Activated naive CD4-positive, alpha-beta T cell (primary cell): Measurements from ENCODE around the gene ARVCF.

Source experiments
- DNase-seq, 4 experiments: peaks; one replicate each; lab custom pipeline; 2025; lab: John Stamatoyannopoulos, UW

The ARVCF gene

GRCh38 chr22:20016734-20017621 is at the start of gene ARVCF:
TSS of gene ARVCF (minus strand) at chr22:20016823. CDS start at chr22:19990794, 26,029 bp downstream.
- DNase-seq = peak; percentile 86 to 91 (median 88)

DNA sequence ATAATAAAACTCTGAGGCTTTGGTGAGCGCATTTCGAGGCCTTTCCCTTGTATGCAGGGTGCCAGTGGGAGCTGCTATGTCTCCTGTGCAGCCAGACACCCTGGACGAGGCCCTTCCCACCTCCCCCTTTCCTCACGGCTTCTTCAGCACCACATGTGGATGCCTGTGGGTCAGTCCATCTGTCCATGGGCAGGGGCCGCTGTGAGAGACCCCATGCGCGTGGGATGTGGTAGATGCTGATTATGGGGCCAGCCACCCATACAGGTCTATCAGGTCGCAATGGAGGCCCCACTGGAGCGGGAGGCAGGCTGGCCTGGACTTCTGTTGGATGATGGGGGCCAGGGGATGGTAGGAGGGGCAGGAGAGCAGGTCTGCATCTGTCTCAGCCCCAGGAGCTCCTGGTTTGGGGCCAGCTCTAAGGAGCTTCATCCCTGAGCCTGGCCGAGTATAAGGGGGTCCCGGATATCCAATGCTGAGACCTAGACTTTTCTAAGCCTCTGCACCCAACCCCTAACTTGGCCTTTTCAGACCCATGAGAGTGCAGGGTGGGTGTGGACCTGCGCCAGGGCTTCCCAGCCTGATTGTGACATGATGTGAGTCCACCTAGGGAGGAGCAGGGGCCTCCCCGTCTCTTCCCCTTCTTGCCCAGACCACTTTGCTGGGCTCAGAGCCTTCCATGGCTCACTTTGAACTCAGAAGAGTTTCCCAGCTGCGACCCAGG is 49.4 kb upstream of the ARVCF start:
- no peak for DNase-seq

DNA sequence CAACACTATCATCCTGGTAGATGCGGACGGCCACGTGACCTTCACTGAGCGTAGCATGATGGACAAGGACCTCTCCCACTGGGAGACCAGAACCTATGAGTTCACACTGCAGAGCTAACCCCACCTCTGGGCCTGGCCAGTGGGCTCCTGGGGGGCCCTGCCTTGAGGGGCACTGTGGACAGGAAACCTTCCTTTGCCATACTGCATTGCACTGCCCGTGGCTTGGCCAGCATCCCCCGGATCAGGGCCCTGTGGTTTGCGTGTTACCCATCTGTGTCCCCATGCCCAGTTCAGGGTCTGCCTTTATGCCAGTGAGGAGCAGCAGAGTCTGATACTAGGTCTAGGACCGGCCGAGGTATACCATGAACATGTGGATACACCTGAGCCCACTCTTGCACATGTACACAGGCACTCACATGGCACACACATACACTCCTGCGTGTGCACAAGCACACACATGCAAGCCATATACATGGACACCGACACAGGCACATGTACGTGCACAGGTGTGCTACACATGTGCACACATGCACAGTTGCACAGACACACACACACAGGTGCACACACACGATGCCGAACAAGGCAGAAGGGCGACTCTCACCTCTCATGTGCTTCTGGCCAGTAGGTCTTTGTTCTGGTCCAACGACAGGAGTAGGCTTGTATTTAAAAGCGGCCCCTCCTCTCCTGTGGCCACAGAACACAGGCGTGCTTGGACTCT is 48.1 kb upstream of the ARVCF start:
- no peak for DNase-seq

DNA sequence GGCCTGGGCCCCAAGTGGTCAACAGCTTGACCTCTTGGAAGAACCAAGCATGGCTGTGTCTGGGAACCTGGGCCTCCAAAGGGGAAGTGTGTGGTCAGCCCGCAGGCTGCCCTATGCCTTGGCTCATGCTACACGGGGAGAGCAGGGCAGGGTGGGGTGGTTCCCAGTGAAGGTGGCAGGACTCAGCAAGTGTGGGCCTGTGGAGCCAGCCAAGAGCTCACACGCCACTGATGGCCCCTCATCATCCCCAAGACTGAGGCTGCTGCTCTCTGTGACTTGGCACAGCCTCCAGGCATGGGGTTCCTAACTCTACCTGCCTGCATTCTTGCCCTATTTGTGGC is 47.5 kb upstream of the ARVCF start:
- DNase-seq = no peak

DNA sequence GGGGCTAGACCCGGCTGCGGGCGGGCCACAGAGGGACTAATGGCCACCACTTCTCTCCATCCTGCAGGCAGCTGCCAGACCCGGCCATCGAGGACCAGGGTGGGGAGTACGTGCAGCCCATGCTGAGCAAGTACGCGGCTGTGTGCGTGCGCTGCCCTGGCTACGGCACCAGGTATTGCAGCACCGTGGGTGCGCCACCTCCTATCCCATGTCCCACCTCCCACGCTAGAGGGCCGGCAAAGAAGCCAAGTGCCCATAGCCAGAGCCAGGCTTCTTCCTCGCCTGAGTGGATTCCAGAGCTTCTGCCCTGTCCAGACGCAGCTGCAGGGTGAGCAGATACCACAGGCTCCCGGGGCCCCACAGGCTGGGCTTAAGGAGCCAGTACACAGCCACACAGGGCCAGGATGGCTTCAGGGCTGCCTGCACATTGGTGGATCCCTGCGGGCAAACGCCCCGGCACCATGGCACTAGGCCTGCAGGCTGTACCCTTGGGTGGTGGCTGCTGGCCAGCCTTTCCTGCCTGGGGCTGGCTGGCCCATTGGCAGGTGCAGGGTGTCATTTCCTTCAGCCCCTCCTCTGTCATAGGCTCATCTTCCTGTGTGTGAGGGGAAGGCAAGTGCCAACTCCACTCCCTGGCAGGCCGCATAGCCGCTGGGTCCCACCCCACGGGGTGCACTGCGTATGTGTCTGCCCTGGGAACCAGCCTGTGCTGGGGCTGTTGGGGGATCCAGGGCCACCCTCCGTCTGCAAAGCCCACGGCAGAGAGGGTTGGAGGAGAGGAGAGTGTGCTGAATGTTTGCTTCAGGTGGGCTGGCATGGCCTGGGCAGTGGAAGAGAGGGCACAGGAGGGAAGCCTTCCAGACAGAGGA is 46.9 kb upstream of the ARVCF start:
- no peak for DNase-seq

- no peak for DNase-seq
Measured at GRCh38 chr22:20062766-20063083, 46.1 kb upstream of the ARVCF start.

GRCh38 chr22:20062043-20062765 is 45.6 kb upstream of the ARVCF start:
- DNase-seq = no peak

- DNase-seq = no peak
Measured at GRCh38 chr22:20061481-20061861, 44.8 kb upstream of the ARVCF start.

DNA sequence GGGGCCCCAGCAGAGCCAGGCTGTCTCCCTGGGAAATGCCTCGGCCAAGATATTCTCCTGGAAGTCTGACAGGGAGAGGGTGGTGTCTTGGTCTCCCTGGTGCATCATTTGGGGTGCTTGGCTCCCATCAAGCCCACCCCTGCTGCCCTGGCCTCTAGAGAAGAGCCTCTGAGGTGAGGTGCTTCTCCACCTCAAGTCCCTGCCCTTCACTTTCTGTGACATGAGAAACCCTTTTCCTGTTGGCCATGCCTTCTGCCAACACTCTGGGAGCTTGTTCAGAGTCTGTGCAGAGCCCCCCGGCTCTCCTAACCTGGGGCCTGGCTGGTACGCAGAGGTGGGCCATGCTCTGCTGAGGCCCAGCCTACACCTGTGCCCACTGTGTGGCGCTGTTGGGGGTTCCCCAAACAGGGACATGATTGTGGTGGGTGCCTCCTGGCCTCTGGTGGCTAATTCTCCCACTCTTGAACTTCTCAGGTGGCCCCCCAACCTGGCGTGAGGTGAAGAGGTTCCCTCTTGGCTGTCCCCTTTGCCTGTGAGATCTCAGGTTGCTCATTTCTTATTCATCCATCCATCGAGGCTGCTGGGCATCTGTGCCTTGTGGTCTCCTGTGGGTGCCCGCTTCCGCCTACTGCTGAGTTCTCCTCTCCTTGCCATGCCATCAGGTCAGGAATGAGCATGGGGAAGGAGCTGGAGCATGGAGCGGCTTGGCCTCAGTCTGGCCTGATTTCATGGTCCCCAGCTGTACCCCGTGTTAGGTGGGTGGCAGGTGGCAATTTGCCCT is 44.3 kb upstream of the ARVCF start:
- DNase-seq = no peak

GRCh38 chr22:20058989-20059770 is 42.6 kb upstream of the ARVCF start:
- DNase-seq = no peak

DNA sequence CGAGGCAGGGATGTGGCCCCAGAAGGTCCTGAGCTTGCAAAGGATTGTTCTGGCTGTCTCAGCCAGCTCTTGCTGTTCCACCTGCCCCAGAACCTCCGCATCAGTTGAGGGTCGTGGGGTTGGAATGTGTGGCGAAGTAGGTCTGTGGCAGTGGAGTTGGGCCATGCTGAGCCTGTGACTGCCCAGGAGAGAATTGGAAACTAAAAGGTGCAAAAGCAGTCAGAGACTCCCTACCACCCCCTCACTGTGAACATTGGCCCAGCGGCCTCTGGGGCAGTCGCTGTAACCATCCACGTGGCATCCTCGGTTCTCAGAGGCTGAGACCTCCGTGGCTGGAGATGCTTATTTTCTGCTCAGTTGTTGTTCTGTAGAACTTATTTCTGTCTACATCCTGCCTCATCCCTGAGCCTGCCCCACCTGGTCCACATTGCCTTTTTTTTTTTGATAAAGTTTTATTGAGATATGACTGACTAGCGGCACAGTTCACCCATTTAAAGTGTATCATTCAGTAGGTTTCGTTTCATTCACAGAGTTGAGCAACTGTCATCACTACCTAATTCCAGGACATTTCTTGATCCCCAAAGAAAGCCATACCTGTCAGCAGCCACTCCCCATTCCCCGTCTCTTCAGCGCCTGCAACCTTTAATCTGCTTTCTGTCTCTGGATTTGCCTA is 41.1 kb upstream of the ARVCF start:
- no peak for DNase-seq

- DNase-seq = no peak
Measured at GRCh38 chr22:20056696-20057386, 40.2 kb upstream of the ARVCF start.

- DNase-seq = no peak
Measured at GRCh38 chr22:20056161-20056560, 39.5 kb upstream of the ARVCF start.

GRCh38 chr22:20055654-20056053 is 39.0 kb upstream of the ARVCF start:
- DNase-seq = no peak

DNA sequence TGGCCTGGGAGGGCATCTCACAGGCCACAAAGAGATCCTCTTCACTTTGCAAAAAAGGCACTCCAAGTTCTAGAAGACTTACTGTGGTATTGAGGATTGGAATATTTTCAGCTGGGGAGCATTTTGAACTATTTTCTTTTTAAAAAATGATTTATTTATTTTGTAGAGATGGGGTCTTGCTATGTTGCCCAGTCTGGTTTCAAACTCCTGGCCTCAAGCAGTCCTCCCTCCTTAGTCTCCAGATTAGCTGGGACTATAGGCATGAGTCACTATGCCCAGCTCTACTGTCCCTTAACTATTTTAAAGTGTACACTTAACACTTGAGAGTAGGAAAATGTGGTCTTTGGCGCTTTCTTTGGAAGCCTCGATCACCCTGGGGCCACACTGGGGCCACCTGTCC is 38.5 kb upstream of the ARVCF start:
- no peak for DNase-seq

GRCh38 chr22:20054485-20054884 is 37.9 kb upstream of the ARVCF start:
- DNase-seq = no peak

DNA sequence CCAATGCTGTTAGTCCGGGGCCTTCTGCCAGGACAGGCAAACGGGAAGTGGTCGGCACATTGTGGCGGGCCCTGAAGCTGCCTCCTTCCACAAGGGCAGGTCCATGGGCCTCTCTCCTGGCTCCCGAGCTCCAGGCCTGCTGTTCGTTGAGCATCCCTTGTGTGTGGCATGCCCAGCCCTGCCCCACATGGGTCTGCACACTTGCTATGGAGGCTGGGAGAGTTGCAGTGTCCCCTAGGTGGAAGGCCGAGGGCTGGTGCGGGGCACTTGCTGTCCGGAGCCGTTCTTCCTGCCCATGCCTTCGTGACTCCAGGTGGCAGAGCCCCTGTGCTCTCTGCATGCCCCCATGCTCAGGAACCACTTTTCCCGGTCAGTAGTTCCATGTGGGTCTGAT is 37.4 kb upstream of the ARVCF start:
- no peak for DNase-seq

DNA sequence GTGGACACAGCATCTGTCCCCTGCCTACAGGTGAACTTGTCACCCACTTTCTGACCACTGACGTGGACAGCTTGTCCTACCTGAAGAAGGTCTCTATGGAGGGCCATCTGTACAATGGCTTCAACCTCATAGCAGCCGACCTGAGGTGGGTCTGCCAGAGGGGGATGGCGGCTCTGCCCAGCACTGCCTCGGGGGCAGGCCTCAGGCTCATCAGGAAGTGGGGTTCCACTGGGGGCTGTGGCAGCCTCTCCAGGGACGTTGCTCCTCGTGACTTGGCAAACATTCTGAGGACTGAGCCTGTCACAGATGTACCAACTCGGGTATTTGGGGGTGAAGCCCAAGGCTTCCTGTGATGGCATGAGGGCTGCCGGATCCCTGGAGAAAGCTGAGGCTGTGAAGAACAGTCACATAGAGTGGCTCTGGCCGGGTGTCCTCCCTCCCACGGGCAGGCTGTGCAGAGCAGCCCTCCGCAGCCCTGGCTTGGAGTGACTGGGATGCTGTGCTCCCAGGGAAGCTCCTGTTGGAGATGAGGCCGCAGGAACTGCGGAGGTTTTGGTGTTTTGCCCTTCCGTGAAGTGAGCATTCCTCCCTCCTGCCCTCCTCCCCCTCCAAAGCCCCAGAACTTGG is 36.9 kb upstream of the ARVCF start:
- no peak for DNase-seq
